IPS DF 4.7 (cell line): ENCODE measurements around the gene PRDM4.
A peak's percentile ranks its signal among the peaks of the same experiment; 100 is the strongest.

ENCODE experiments used
- DNase-seq: peaks from one replicate; pipeline ENCODE4 v3.0.0-alpha.2; 2013; ENCODE audit warnings: low spot score; ENCODE audit errors: extremely low read depth

PRDM4 gene

GRCh38 chr12:107760809-107761501 is at the start of gene PRDM4:
TSS of gene PRDM4 (minus strand) at chr12:107761137. CDS start at chr12:107760515, 622 bp downstream.
- DNase-seq, result peak; percentile 66

- DNase-seq, result no peak
These were observed 46.7 kb upstream of the PRDM4 start for GRCh38 chr12:107807471-107808150.

GRCh38 chr12:107805488-107806180 is 44.7 kb upstream of the PRDM4 start:
- no peak for DNase-seq

GRCh38 chr12:107803092-107803491 is 42.2 kb upstream of the PRDM4 start:
- DNase-seq, result no peak

- no peak for DNase-seq
These were observed 40.2 kb upstream of the PRDM4 start for GRCh38 chr12:107801150-107801549.

GRCh38 chr12:107798580-107798979 is 37.6 kb upstream of the PRDM4 start:
- DNase-seq, result no peak

- DNase-seq, result no peak
These were observed 33.5 kb upstream of the PRDM4 start for GRCh38 chr12:107794451-107794850.

- no peak for DNase-seq
These were observed 30.6 kb upstream of the PRDM4 start for GRCh38 chr12:107791465-107792089.

- no peak for DNase-seq
These were observed 27.9 kb upstream of the PRDM4 start for GRCh38 chr12:107788690-107789458.

- DNase-seq, result no peak
These were observed 27.3 kb upstream of the PRDM4 start for GRCh38 chr12:107788281-107788680.

GRCh38 chr12:107783406-107784376 is 22.8 kb upstream of the PRDM4 start:
- no peak for DNase-seq

- DNase-seq, result no peak
These were observed 21.1 kb upstream of the PRDM4 start for GRCh38 chr12:107782067-107782466.

GRCh38 chr12:107780298-107780697 is 19.4 kb upstream of the PRDM4 start:
- DNase-seq, result no peak

- DNase-seq, result no peak
These were observed 18.3 kb upstream of the PRDM4 start for GRCh38 chr12:107779077-107779831.

- DNase-seq, result no peak
These were observed 17.6 kb upstream of the PRDM4 start for GRCh38 chr12:107778383-107779025.

- DNase-seq, result no peak
These were observed 15.2 kb upstream of the PRDM4 start for GRCh38 chr12:107776171-107776570.

- no peak for DNase-seq
These were observed 14.3 kb upstream of the PRDM4 start for GRCh38 chr12:107775093-107775721.

- no peak for DNase-seq
These were observed 13.6 kb upstream of the PRDM4 start, which contains the start of gene ASCL4 for GRCh38 chr12:107774349-107775029. TSS of gene ASCL4 (plus strand) at chr12:107774704. CDS start at chr12:107775219, 515 bp downstream.
